Activated CD4-positive, alpha-beta T cell treated with anti-CD3 and anti-CD28 coated beads, Interleukin-2, amount 10 ng/mL, durations not matched to agents 24 days and 14 days (primary cell): ENCODE data around the gene CYP4F11. TPM values are rescaled to one million over a fixed set of nuclear protein-coding genes. Genes with fewer than 3 reads are reported as not detected.
"Not testable (repeated sequence)": the region's sequence is repeated elsewhere in the genome, so short reads cannot be mapped to it uniquely, and the experiment has no call there.

Experiments
- DNase-seq: peaks from one replicate; pipeline ENCODE4 v3.0.0; 2022
- H3K27ac Mint-ChIP-seq: one replicate; pipeline ENCODE4 v1.8.0; 2022; ENCODE audit warnings: mild to moderate bottlenecking, mixed read lengths
- H3K27me3 Mint-ChIP-seq: one replicate; pipeline ENCODE4 v1.8.0; 2022; ENCODE audit warnings: mixed read lengths
- H3K36me3 Mint-ChIP-seq: one replicate; pipeline ENCODE4 v1.8.0; 2022; ENCODE audit warnings: low read depth, mild to moderate bottlenecking, mixed read lengths
- H3K4me1 Mint-ChIP-seq: one replicate; pipeline ENCODE4 v1.8.0; 2021; ENCODE audit warnings: mixed read lengths
- H3K4me3 Mint-ChIP-seq: one replicate; pipeline ENCODE4 v1.8.0; 2022; ENCODE audit warnings: mild to moderate bottlenecking, moderate library complexity, mixed read lengths
- H3K9me3 Mint-ChIP-seq: one replicate; pipeline ENCODE4 v1.8.0; 2021; ENCODE audit warnings: mixed read lengths
- intact Hi-C: fragments of 100-400 bp; cut with micrococcal nuclease; formaldehyde crosslinking; loops from one replicate; pipeline ENCODE4 v1.15.1; 2023
- total RNA-seq: library from RNA; stranded (reverse); gene quantifications from 2 replicates; pipeline ENCODE4 v1.2.3, GENCODE V29; 2022

Gene CYP4F11
- total RNA-seq, 1 donor from 2014 or later = not detected

DNA sequence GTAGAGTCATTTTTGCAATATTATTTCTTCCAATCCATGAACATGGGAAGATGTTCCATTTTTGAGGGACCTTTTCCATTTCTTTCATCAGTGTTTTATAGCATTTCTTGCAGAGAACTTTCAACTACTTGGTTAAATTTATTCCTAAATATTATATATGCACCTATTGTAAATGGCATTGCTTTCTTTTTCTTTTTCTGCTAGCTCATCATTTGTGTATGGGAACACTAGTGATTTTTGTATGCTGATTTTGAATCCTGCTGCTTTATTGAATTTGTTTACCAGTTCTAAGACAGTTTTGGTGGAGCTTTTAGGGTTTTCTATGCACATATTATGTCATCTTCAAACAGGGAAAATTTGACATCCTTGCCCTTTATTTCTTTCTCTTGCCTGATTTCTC, 29.3 kb downstream of the CYP4F11 start:
- Mint-ChIP-seq H3K9me3 (no peaks in the 10 kb centered on the region), H3K4me3 (no peak overlapping the region), H3K36me3 (no peaks in the 10 kb centered on the region), H3K27me3 (peaks cover 49% of the 10 kb centered on the region), H3K27ac (no peak overlapping the region), H3K4me1 (no peaks in the 10 kb centered on the region)
- intact Hi-C loops = no loop called here
- no peak for DNase-seq

DNA sequence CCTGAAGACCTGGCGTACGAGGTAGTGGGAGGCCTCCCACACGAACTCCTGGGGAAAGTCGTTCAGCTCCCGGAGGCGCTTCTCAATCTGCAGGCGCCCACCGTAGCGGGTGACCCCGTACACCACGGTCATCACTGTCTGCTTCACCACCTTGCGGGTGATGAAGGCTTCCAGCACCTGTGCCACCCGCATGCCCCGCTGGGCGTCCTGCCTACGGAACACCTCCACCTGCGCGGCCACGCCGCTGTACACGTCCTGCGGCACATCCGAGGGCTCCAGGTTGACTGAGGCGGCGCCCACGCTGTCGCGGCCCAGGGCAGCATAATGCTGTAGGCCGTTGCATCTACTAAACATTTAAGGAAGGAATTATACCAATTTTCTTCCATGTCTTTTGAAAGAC, 31.4 kb downstream of the CYP4F11 start:
- H3K4me1 Mint-ChIP-seq, intact Hi-C loops, H3K4me3 Mint-ChIP-seq, H3K9me3 Mint-ChIP-seq, H3K27ac Mint-ChIP-seq, H3K36me3 Mint-ChIP-seq: not testable (repeated sequence)
- DNase-seq = peak; percentile 33
- H3K27me3 Mint-ChIP-seq = peaks cover 42% of the 10 kb centered on the region

DNA sequence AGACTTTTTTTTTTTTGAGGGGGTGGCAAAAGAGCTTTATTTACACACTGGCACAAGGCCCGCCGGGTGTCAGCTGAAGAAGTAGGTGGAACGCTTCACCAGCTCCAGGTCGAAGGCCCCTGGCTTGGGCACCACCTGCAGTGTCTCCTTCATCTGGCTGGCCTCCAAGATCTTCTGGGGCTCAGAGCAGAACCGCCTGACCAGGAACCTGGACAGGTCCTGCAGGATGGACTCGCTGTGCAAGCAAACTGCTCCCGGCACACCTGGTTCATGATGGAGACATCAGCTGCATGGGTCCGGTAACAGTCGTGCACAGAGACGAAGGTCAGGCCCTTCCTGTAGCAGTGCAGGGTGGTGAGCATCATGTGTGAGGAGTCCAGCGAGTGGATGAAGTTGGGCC, 32.1 kb downstream of the CYP4F11 start:
- no peaks in the 10 kb centered on the region for H3K36me3 Mint-ChIP-seq
- intact Hi-C loops = no loop called here
- H3K27ac Mint-ChIP-seq = no peak overlapping the region
- H3K4me3 Mint-ChIP-seq = no peak overlapping the region
- H3K9me3 Mint-ChIP-seq = no peaks in the 10 kb centered on the region
- peak; percentile 46 for DNase-seq
- H3K4me1 Mint-ChIP-seq = no peaks in the 10 kb centered on the region
- H3K27me3 Mint-ChIP-seq = peaks cover 39% of the 10 kb centered on the region

DNA sequence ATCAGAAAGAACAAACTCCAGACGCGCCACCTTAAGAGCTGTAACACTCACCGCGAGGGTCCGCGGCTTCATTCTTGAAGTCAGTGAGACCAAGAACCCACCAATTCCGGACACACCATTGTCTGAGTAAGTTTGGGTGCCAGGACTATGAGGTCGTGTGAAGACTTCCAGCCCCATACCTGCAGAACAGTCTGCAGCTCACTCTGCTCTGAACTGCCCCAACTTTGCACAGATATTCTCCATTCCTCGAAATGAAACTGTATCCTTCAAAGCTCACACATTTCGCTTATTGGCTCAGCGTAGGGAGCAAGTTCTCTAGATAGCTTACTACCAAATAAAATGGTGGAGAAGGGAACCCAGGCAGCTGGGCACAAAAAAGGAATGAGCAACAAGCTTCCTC, 33.8 kb downstream of the CYP4F11 start:
- no peaks in the 10 kb centered on the region for H3K9me3 Mint-ChIP-seq
- no peaks in the 10 kb centered on the region for H3K4me1 Mint-ChIP-seq
- peaks cover 27% of the 10 kb centered on the region for H3K27me3 Mint-ChIP-seq
- peak; percentile 34 for DNase-seq
- no peaks in the 10 kb centered on the region for H3K36me3 Mint-ChIP-seq
- no peak overlapping the region for H3K27ac Mint-ChIP-seq
- H3K4me3 Mint-ChIP-seq = no peak overlapping the region
- intact Hi-C loops = no loop called here

DNA sequence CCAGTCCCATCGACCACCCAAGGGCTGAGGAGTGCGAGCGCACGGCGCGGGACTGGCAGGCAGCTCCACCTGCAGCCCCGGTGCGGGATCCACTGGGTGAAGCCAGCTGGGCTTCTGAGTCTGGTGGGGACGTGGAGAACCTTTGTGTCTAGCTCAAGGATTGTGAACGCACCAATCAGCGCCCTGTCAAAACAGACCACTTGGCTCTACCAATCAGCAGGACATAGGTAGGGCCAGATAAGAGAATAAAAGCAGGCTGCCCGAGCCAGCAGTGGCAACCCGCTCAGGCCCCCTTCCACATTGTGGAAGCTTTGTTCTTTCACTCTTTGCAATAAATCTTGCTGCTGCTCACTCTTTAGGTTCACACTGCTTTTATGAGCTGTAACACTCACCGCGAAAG, 34.3 kb downstream of the CYP4F11 start:
- peaks cover 25% of the 10 kb centered on the region for H3K27me3 Mint-ChIP-seq
- H3K4me3 Mint-ChIP-seq, intact Hi-C loops, H3K36me3 Mint-ChIP-seq, H3K4me1 Mint-ChIP-seq, H3K27ac Mint-ChIP-seq, H3K9me3 Mint-ChIP-seq: not testable (repeated sequence)
- DNase-seq = peak; percentile 30

DNA sequence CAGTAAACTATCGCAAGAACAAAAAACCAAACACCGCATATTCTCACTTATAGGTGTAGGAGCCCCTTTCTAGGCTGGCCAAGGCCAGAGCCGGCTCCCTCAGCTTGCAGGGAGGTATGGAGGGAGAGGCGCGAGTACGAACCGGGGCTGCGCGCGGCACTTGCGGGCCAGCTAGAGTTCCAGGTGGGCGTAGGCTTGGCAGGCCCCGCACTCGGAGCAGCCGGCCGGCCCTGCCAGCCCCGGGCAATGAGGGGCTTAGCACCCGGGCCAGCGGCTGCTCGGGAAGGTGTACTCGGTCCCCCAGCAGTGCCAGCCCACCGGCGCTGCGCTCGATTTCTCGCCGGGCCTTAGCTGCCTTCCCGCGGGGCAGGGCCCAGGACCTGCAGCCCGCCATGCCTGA, 34.8 kb downstream of the CYP4F11 start:
- H3K27ac Mint-ChIP-seq, intact Hi-C loops, H3K9me3 Mint-ChIP-seq, H3K36me3 Mint-ChIP-seq, DNase-seq, H3K4me3 Mint-ChIP-seq, H3K4me1 Mint-ChIP-seq: not testable (repeated sequence)
- peaks cover 21% of the 10 kb centered on the region for H3K27me3 Mint-ChIP-seq

DNA sequence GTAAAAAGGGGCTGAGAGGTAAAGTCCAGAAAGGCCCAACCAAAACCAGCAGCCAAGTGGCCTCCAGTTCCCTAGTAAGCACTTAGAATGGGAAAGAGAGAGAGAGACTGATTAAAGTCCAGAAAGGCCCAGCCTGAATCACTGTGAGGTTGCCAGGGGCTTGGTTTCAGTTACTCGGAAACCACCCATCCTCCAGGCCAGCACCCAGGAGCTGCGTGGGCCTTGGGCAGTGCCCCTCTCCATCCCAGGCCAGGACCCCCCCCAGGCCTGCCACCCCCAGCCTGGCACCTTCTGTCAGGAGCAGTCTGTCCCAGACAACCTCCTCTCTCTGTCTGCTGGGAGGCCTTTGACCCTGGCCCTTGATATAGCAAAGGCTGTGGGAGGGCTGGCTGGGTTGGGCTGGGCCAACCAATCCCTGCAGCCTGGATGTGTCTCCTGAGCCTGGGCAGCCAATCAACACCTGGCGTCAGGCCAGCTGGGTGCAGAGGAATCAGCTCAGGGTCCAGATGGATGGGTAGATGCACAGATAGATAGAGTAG, 36.5 kb downstream of the CYP4F11 start, which contains the start of gene CYP4F2:
Gene CYP4F2, minus strand, starts transcription at position 337 of the 539 bp plus-strand sequence. CDS start 463 bp downstream, outside the sequence.
- no peaks in the 10 kb centered on the region for H3K4me1 Mint-ChIP-seq
- H3K36me3 Mint-ChIP-seq = no peaks in the 10 kb centered on the region
- peaks cover 21% of the 10 kb centered on the region for H3K27me3 Mint-ChIP-seq
- no peak within 1 kb of the TSS for H3K4me3 Mint-ChIP-seq
- H3K27ac Mint-ChIP-seq = no peak within 1 kb of the TSS
- no peaks in the 10 kb centered on the region for H3K9me3 Mint-ChIP-seq
- intact Hi-C loops = no loop called here
- DNase-seq = peak; percentile 30

DNA sequence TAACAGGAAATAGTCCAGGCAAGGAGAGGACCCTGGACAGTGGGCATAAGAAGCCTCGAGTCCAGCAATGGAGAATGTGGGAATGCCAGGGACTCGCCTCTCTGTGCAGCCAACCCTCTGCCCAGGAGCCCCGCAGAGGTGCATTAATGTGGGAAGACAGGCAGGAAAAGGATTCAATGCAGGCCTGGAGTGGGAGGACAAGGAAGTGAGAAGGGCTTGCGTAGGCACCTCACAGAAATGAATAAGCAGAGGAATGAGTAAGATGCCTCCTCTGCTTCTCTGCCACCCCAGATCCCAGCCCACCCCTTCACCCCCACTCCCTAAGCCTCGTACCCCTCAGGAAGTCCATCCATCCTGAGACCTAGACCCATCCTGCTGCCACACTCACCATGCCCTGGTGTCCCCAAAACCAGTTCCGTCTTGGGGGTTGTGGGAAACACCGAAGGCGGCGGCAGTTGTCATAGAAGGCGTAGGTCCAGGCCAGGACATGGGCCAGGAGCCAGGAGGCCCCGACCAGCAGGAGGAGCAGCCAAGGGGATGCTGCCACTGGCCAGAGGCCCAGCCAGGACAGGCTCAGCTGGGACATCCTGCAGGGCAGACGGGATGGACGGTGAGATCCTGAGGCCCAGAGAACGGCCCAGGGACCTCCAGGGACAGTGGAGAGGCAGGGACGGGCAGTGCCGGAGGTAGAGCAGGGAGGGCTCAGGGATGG, 37.1 kb downstream of the CYP4F11 start:
- Mint-ChIP-seq H3K27ac (no peak overlapping the region), H3K27me3 (peaks cover 21% of the 10 kb centered on the region), H3K9me3 (no peaks in the 10 kb centered on the region), H3K36me3 (no peaks in the 10 kb centered on the region), H3K4me3 (no peak overlapping the region), H3K4me1 (no peaks in the 10 kb centered on the region)
- peak; percentile 40 for DNase-seq
- intact Hi-C loops = no loop called here

DNA sequence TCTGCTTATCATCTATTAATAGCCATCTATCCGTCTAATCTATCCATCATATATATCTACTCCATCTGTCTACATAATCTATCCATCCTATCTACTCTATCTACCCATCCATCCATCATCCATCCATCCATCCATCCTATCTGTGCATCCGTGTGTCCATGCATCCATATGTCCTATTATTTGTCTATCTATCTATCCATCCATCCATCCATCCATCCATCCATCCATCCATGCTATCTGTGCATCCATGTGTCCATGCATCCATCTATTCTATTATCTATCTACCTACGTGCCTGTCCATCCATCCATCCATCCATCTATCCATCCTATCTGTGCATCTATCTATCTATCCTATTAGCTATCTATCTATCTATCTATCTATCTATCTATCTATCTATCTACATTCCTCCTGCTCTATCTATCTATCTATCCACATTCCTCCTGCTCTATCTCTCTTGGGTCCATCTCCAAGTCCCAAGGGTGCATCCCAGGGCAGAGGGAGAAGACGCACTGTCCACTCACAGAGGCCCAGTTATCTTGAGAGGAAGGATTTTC, 38.4 kb downstream of the CYP4F11 start:
- intact Hi-C loops = no loop called here
- Mint-ChIP-seq H3K9me3 (no peaks in the 10 kb centered on the region), H3K27ac (no peak overlapping the region), H3K4me3 (no peak overlapping the region), H3K4me1 (no peaks in the 10 kb centered on the region), H3K36me3 (no peaks in the 10 kb centered on the region), H3K27me3 (peaks cover 16% of the 10 kb centered on the region)
- DNase-seq = no peak

DNA sequence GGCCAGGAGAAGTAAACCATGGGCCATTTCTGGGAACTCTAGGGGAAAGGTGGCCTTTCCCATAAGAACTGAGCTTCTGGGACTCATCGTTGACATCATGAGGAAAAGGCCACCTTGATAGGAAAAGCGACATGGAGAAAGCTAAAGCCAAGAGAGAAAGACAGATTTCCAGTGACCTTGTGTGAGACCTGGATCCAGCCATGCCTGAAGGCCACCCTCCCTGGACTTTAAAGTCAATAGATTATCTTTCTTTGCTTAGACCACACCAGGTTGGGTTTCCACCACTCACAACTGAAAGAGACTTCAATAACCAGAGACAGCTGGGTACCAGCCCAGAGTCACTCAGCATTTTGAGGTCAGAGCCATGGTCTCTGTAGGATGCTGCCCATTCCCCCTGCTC, 40.0 kb downstream of the CYP4F11 start:
- no peak overlapping the region for H3K27ac Mint-ChIP-seq
- H3K4me1 Mint-ChIP-seq = no peaks in the 10 kb centered on the region
- no peak overlapping the region for H3K4me3 Mint-ChIP-seq
- peaks cover 5% of the 10 kb centered on the region for H3K27me3 Mint-ChIP-seq
- DNase-seq = peak; percentile 43
- intact Hi-C loops = no loop called here
- H3K36me3 Mint-ChIP-seq = no peaks in the 10 kb centered on the region
- no peaks in the 10 kb centered on the region for H3K9me3 Mint-ChIP-seq

DNA sequence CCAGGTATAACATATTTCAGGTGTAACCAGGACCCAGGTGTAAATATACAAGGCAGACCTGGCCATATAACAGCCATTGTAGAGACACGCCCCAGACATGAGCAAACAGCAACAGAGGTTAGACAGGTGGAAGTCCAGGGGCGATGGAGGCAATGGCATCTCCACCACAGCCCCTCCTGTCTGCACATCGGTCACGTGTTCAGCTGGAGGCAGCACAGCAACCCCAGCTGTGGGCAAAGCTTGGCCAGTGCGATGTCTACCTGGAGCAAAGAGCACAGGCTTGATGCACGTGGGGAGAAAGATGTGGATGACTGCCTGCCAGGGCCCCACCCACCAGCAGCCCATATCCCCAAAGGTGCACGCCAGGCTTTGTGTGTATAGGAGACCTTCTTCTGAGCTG, 40.9 kb downstream of the CYP4F11 start:
- peak; percentile 38 for DNase-seq
- intact Hi-C loops = no loop called here
- peaks cover 2% of the 10 kb centered on the region for H3K27me3 Mint-ChIP-seq
- H3K27ac Mint-ChIP-seq = no peak overlapping the region
- H3K4me3 Mint-ChIP-seq = no peak overlapping the region
- no peaks in the 10 kb centered on the region for H3K4me1 Mint-ChIP-seq
- H3K9me3 Mint-ChIP-seq = no peaks in the 10 kb centered on the region
- no peaks in the 10 kb centered on the region for H3K36me3 Mint-ChIP-seq

DNA sequence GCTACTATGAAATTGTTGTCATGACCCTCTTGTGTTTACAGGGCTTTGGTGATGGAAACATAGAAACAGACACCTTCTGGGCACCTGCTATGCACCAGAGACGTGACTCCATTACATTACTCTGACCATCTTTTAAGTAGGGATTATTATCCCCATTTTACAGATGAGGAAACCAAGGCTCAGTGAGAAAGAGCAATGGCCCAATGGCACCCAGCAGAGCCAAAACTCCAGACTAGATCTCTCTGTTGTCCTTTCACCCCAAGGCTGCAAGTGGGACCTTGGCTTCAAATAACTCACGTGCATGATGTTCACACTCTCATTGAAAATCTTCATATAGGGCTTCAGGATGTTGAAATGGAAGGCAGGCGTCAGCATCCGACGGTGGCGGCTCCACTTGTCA, 42.3 kb downstream of the CYP4F11 start:
- Mint-ChIP-seq H3K4me1 (no peaks in the 10 kb centered on the region), H3K36me3 (no peaks in the 10 kb centered on the region), H3K4me3 (no peak overlapping the region), H3K9me3 (no peaks in the 10 kb centered on the region), H3K27me3 (no peaks in the 10 kb centered on the region), H3K27ac (no peak overlapping the region)
- peak; percentile 35 for DNase-seq
- intact Hi-C loops = no loop called here

DNA sequence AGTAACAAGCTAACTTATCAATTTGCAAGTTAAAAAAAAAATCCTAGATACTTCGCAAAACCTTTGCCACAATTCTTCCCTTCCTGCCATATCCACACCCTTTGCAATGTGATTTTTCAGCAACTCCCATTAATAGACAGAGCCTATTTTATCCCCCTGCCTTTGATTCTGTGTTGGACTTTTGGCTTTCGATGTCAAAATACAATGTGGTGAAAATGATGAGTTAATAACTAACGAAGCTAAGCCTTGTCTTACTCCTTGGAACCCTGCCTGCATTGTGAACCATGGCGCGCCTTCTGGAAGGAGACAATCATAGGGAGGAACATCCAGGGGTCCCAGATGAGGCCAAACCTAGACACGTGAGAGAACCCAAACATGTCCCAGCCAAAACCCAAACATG, 42.9 kb downstream of the CYP4F11 start:
- H3K27me3 Mint-ChIP-seq = no peaks in the 10 kb centered on the region
- H3K36me3 Mint-ChIP-seq = no peaks in the 10 kb centered on the region
- DNase-seq = no peak
- intact Hi-C loops = no loop called here
- no peak overlapping the region for H3K4me3 Mint-ChIP-seq
- no peak overlapping the region for H3K27ac Mint-ChIP-seq
- H3K4me1 Mint-ChIP-seq = no peaks in the 10 kb centered on the region
- H3K9me3 Mint-ChIP-seq = no peaks in the 10 kb centered on the region

DNA sequence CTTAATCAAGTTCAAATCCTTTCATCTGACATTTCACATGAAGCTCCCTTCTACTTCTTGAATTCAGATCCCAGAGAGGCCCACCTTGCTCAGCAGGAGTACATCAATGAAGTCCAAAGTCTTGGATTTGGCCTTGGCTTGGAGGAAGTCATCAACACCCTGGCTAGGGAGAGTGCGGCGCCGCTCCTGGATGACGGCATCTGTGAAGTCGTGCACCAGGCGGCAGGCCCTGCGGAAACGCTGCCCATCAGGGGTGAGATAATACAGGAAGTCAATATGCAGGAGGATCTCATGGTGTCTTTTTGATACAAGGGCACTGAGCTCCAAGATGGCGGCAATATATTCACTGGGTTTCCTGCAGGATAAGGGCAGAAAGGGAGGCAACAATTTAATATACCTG, 45.0 kb downstream of the CYP4F11 start:
- H3K27me3 Mint-ChIP-seq, H3K4me1 Mint-ChIP-seq: not testable (repeated sequence)

More for the DNA sequence above, 45.0 kb downstream of the CYP4F11 start:
- H3K9me3 Mint-ChIP-seq, H3K4me3 Mint-ChIP-seq, H3K36me3 Mint-ChIP-seq, DNase-seq, H3K27ac Mint-ChIP-seq, intact Hi-C loops: not testable (repeated sequence)
